ENCODE data around the gene FLYWCH1.

The FLYWCH1 gene

DNA sequence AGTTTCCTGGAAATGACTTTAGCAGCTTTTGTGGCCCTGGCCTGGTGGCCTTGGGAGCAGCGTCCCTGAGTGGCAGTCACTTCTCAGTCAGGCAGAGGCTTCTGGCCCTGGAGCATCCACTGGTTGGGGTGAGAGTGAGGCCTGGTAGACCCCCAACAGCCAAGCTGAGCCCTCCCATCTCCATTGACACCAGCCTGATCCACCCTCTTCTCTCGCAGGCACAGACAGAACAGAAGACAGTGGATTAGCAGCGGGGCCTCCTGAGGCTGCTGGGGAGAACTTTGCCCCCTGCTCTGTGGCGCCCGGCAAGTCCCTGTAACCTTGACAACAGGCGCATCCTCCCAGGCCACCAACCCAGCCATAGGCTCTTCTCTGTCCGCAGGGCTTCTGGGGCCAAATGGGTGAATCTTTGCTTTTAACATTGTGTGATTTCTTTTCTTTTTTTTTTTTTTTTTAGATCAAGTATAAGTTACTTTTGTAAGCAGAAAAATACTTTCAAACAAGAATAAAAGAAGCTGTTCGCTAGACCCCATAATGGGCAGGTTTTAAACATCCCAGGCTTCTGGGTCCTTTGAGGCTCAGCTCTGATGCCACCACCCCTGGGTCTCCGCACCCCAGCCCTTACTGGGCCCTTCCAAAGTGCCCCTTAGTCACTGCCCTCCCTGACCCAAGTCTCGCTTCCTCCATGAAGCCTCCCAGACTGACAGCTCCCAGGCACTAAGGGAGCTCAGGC is 12.7 kb upstream of the FLYWCH1 start:
- in situ Hi-C loops (cut with MboI; ENCODE audit: low sequenced_read_pairs, unreplicated experiment) = no loop called here
- TF ChIP-seq, protein P1, sequence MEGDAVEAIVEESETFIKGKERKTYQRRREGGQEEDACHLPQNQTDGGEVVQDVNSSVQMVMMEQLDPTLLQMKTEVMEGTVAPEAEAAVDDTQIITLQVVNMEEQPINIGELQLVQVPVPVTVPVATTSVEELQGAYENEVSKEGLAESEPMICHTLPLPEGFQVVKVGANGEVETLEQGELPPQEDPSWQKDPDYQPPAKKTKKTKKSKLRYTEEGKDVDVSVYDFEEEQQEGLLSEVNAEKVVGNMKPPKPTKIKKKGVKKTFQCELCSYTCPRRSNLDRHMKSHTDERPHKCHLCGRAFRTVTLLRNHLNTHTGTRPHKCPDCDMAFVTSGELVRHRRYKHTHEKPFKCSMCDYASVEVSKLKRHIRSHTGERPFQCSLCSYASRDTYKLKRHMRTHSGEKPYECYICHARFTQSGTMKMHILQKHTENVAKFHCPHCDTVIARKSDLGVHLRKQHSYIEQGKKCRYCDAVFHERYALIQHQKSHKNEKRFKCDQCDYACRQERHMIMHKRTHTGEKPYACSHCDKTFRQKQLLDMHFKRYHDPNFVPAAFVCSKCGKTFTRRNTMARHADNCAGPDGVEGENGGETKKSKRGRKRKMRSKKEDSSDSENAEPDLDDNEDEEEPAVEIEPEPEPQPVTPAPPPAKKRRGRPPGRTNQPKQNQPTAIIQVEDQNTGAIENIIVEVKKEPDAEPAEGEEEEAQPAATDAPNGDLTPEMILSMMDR (IDR thresholded peaks at IDR 0.05; ENCODE audit: borderline replicate concordance, control extremely low read depth, extremely low read depth, insufficient read depth, missing control alignments) = no peak
- no peak for DNase-seq (ENCODE audit: low spot score)

DNA sequence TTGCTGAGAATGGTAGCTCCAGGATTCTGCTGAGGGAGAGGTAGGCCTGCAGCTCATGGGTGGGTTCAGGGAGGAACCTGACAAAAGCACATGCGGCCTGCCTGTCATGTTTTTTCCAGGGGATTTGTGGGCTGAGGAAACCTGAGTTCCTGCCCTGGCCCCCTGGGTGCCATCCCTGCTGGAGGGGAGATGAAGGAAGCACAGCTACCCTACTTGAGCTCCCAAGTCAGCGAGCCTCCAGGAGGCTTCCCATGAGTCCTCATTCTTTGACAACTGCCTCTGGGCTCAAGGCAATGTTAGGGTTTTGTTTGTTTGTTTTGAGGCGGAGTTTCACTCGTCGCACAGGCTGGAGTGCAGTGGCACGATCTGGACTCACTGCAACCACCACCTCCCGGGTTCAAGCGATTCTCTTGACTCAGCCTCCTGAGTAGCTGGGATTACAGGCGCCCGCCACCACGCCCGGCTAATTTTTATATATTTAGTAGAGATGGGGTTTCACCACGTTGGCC is 12.1 kb upstream of the FLYWCH1 start:
- in situ Hi-C loops (cut with MboI; ENCODE audit: low sequenced_read_pairs, unreplicated experiment) = no loop called here
- DNase-seq (ENCODE audit: low spot score) = no peak
- TF ChIP-seq, protein P1 (IDR thresholded peaks at IDR 0.05; ENCODE audit: borderline replicate concordance, control extremely low read depth, extremely low read depth, insufficient read depth, missing control alignments) = no peak

DNA sequence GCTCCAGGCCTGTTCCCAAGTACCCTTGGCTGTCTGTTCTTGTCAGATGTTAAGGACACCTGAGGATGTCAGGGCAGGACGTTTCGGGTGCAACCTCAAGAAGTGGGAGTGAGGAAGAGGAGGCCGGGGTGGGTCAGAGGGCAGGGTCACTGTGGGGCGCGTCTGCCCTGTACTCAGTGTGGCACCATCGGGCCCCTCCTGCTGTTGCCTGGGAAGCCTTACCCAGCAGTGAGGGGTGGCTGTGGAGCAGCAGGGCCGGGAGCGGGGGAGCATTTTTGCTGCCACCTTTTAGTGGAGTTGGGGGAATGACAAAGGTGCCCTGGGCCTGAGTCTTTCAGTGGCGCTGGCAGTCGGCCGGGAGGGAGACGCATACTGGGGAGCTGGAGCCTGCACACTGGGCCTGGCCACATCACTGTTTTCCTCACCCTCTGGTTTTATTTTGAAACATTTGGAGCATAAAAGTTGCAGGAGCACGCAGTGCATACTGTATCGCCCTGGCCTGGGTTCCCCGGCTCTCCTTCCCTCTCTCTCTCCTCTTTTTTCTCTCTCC is 11.1 kb upstream of the FLYWCH1 start:
- in situ Hi-C loops (cut with MboI; ENCODE audit: low sequenced_read_pairs, unreplicated experiment) = no loop called here
- no peak for DNase-seq (ENCODE audit: low spot score)
- TF ChIP-seq, protein P1 (IDR thresholded peaks at IDR 0.05; ENCODE audit: borderline replicate concordance, control extremely low read depth, extremely low read depth, insufficient read depth, missing control alignments) = no peak

DNA sequence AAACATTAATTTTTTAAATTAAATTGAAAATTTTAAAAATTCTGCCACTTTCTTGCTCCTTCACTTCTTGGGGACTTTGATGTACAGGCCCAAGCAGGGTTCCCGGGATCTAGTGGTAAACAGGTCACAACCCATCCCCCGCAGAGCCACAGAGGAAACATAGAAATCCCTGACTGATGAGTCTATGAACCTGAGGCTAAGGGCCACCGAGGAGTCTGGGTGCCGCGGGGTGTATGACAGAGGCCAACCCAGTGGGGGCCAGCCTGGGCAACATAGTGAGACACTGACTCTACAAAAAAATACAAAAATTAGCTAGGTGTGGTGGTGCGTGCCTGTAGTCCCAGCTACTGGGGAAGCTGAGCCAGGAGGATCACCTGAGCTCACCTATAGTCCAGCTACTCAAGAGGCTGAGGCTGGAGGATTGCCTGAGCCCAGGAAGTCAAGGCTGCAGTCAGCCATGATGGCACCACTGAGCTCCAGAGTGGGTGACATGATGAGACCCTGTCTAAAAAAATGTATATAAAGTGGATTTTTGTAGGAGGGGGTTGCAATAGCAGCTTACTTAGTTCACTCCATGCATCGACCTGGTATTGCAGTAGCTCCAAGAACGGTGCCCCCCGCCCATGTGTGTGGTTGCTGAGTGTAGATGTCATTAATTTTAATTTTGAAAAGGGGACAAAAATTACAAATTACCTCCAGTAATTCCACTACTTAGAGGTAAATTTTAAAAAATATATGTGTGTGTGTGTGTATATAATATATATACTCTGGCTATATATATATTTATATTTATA is 9.2 kb upstream of the FLYWCH1 start:
- in situ Hi-C loops (cut with MboI; ENCODE audit: low sequenced_read_pairs, unreplicated experiment) = no loop called here
- no peak for DNase-seq (ENCODE audit: low spot score)
- TF ChIP-seq, protein P1 (IDR thresholded peaks at IDR 0.05; ENCODE audit: borderline replicate concordance, control extremely low read depth, extremely low read depth, insufficient read depth, missing control alignments) = no peak

DNA sequence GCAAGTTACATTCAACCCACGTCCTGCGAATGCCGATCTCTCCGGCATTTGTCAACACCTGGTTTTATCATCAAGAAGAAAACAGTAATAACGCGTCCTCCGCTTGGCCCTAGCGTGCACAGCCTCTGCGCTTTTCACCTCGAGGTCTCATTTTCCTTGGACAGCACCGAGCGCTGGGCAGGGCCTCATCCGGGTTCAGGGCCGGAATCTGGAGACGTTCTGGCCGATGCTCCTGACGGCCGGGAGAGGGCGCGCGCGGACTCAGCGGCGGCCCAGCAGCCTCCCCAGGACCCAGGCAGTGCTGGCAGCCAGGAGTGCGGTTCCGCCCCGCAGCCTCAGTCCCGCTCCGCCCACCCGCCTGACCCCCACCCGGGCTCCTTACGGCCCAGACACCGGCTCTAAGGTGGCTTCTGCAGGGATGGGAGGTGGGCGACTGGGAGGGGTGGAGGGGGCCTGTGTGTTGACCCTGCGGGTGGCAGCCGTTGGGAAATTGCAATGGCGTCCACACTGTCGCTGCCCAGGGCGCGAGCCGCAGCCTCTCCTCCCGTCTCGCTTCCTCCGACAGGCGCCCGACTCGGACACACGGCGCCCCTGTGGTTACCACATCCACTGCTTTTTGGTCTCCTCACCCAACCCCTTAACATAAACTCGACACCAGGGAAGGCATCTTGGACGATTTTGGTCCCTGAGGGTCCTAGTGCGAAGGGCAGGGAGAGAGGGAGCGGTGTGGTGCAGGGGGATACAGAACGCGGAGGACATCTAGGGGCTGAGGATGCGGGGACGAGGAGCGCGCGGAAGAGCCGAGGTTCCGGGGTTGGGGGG is 7.4 kb upstream of the FLYWCH1 start:
- in situ Hi-C loops (cut with MboI; ENCODE audit: low sequenced_read_pairs, unreplicated experiment) = no loop called here
- DNase-seq (ENCODE audit: low spot score) = peak; percentile 91
- TF ChIP-seq, protein P1 (IDR thresholded peaks at IDR 0.05; ENCODE audit: borderline replicate concordance, control extremely low read depth, extremely low read depth, insufficient read depth, missing control alignments) = peak; percentile 98

DNA sequence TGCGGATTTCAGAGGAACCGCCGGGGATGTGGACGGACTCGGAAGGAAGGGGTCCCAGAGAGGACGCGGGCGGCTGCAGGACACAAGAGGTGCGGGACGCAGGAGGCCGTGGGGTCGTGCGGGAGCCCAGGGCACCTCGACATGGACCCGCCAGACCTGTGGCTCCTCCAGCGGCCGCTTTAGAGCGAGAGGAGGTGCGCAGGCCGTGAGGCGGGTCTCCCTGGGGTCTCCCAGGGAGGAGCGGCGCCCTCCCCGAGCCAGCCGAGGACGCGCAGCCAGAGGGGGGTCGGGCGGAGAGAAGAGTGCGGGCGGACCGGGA is 6.8 kb upstream of the FLYWCH1 start:
- DNase-seq (ENCODE audit: low spot score) = no peak
- in situ Hi-C loops (cut with MboI; ENCODE audit: low sequenced_read_pairs, unreplicated experiment) = no loop called here
- TF ChIP-seq, protein P1 (IDR thresholded peaks at IDR 0.05; ENCODE audit: borderline replicate concordance, control extremely low read depth, extremely low read depth, insufficient read depth, missing control alignments) = no peak
